HCT116 (cell line): ENCODE results near the gene RFTN2. TPM values are rescaled to one million over a fixed set of nuclear protein-coding genes. Genes with fewer than 3 reads are reported as not detected.
"Not testable (repeated sequence)": the region's sequence is repeated elsewhere in the genome, so short reads cannot be mapped to it uniquely, and the experiment has no call there.

Experiments
- ATAC-seq: fragments of 200-7000 bp; cut with Tn5 transposase; 2 replicates; pipeline ENCODE4 v1.9.1; 2020; ENCODE audit warnings: mild to moderate bottlenecking, moderate library complexity
- BruUV-seq: library from RNA; stranded (reverse); fragments of 400-500 nt; replicated peaks from 2 replicates; lab custom pipeline; 2021; lab: Mats Ljungman, UMichigan
- CTCF ChIA-PET: fragments of 300-600 bp; sonication (Branson Sonifier 250); formaldehyde crosslinking; loops from one replicate; lab custom pipeline; 2021; ENCODE audit warnings: antibody characterized with exemption; lab: Charles Lee
- POLR2A ChIA-PET: fragments of 300-600, 350-600 bp; sonication (Branson Sonifier 250); formaldehyde crosslinking; loops from one replicate; lab custom pipeline; 2021; ENCODE audit warnings: antibody characterized with exemption; lab: Charles Lee
- RAD21 ChIA-PET, 2 experiments: fragments of 300-600 bp; sonication (Branson Sonifier 250); formaldehyde crosslinking; loops; one replicate each; lab custom pipeline; 2023; ENCODE audit warnings: low total read pairs in 2 of 2; ENCODE audit not compliant: uncharacterized antibody in 2 of 2, unreplicated experiment in 2 of 2, low non-redundant PET in 1 of 2; lab: Charles Lee
- DNase-seq: peaks from one replicate; pipeline ENCODE4 v3.0.0-alpha.2; 2010; ENCODE audit warnings: low read depth, low spot score
- H2AFZ ChIP-seq: fragments of 200-600 bp; shearing (Covaris generic), sonication (generic); 2 replicates; pipeline ENCODE4 v1.6.1; 2017; ENCODE audit warnings: low read depth, mixed run types, mixed read lengths, antibody characterized with exemption, low read length; ENCODE audit not compliant: poor library complexity, severe bottlenecking
- H3K27ac ChIP-seq: 2 replicates; pipeline ENCODE4 v1.5.1; 2012; ENCODE audit warnings: low read depth, low read length
- H3K27me3 ChIP-seq: fragments of 200-600 bp; sonication (generic); 2 replicates; pipeline ENCODE4 v1.6.1; 2016; ENCODE audit warnings: mixed run types, low read length, mixed read lengths; ENCODE audit not compliant: insufficient read depth
- H3K36me3 ChIP-seq, 2 experiments: fragments of 200-500 bp in 1 of 2; fragments of 200-600 bp in 1 of 2; sonication (Bioruptor generic) in 1 of 2; sonication (generic) in 1 of 2; 2 replicates each; pipeline versions ENCODE4 v1.5.1 to v1.6.1; 2014 to 2016; ENCODE audit warnings: low read length in 2 of 2, inconsistent platforms in 1 of 2, mixed read lengths in 1 of 2, mixed run types in 1 of 2; ENCODE audit not compliant: insufficient read depth in 2 of 2, control insufficient read depth in 1 of 2
- H3K4me1 ChIP-seq, 2 experiments: fragments of 200-600 bp in 1 of 2; sonication (generic) in 1 of 2; 2 replicates each; pipeline versions ENCODE4 v1.5.1 to v1.6.1; 2012 to 2017; ENCODE audit warnings: low read length in 2 of 2, inconsistent platforms in 1 of 2, mild to moderate bottlenecking in 1 of 2, mixed read lengths in 1 of 2, mixed run types in 1 of 2, moderate library complexity in 1 of 2; ENCODE audit not compliant: insufficient read depth in 2 of 2, control insufficient read depth in 1 of 2
- H3K4me2 ChIP-seq: fragments of 200-600 bp; sonication (generic); 2 replicates; pipeline ENCODE4 v1.6.1; 2017; ENCODE audit warnings: mixed run types, low read length, mixed read lengths
- H3K4me3 ChIP-seq, 2 experiments: fragments of 200-600 bp in 1 of 2; sonication (generic) in 1 of 2; replicated peaks in 1 of 2; 2 replicates each; pipeline ENCODE4 v1.5.1; 2011 to 2016; ENCODE audit warnings: low read length in 2 of 2, control low read depth in 1 of 2, low read depth in 1 of 2, mild to moderate bottlenecking in 1 of 2, mixed read lengths in 1 of 2, mixed run types in 1 of 2
- H3K79me2 ChIP-seq: fragments of 200-600 bp; sonication (generic); 2 replicates; pipeline ENCODE4 v1.6.1; 2017; ENCODE audit warnings: mild to moderate bottlenecking, mixed run types, low read length, moderate library complexity, mixed read lengths; ENCODE audit not compliant: insufficient read depth
- H3K9ac ChIP-seq: fragments of 200-600 bp; sonication (generic); 2 replicates; pipeline ENCODE4 v1.6.1; 2016; ENCODE audit warnings: low read length, mixed read lengths
- H3K9me2 ChIP-seq: fragments of 200-600 bp; sonication (generic), shearing (Covaris generic); 2 replicates; pipeline ENCODE4 v1.6.1; 2017; ENCODE audit warnings: mixed run types, mild to moderate bottlenecking, moderate library complexity; ENCODE audit not compliant: insufficient read depth
- H3K9me3 ChIP-seq, 2 experiments: fragments of 200-500 bp in 1 of 2; fragments of 200-600 bp in 1 of 2; sonication (Bioruptor generic) in 1 of 2; sonication (generic) in 1 of 2; 2 replicates each; pipeline ENCODE4 v1.6.1; 2014 to 2017; ENCODE audit warnings: low read length in 2 of 2, mixed read lengths in 2 of 2, inconsistent platforms in 1 of 2, low read depth in 1 of 2, mild to moderate bottlenecking in 1 of 2, mixed run types in 1 of 2, moderate library complexity in 1 of 2; ENCODE audit not compliant: control insufficient read depth in 1 of 2, insufficient read depth in 1 of 2
- H4K20me1 ChIP-seq: fragments of 200-600 bp; sonication (generic), shearing (Covaris generic); 2 replicates; pipeline ENCODE4 v1.6.1; 2017; ENCODE audit warnings: mixed run types, mild to moderate bottlenecking, moderate library complexity; ENCODE audit not compliant: insufficient read depth
- CTCF ChIP-seq, 3 experiments: fragments of 200-600 bp in 1 of 3; sonication (generic) in 1 of 3; IDR thresholded peaks in 2 of 3; conservative IDR thresholded peaks in 1 of 3; 2 replicates each; pipeline ENCODE4 v1.5.1; 2012 to 2017; ENCODE audit warnings: low read depth in 2 of 3, low read length in 2 of 3, antibody characterized with exemption in 1 of 3, borderline replicate concordance in 1 of 3, control low read depth in 1 of 3, mild to moderate bottlenecking in 1 of 3, mixed read lengths in 1 of 3, mixed run types in 1 of 3, moderate library complexity in 1 of 3; ENCODE audit not compliant: insufficient read depth in 1 of 3
- EGR1 ChIP-seq: IDR thresholded peaks from 2 replicates; pipeline ENCODE4 v1.6.1; 2012; ENCODE audit warnings: low read depth
- FOSL1 ChIP-seq: IDR thresholded peaks from 2 replicates; pipeline ENCODE4 v1.6.1; 2012; ENCODE audit warnings: low read depth
- MAX ChIP-seq: IDR thresholded peaks from 2 replicates; pipeline ENCODE4 v1.6.1; 2012
- POLR2AphosphoS5 ChIP-seq: IDR thresholded peaks from 2 replicates; pipeline ENCODE4 v1.6.1; 2011; ENCODE audit warnings: mild to moderate bottlenecking, low read depth, low read length, moderate library complexity
- SRF ChIP-seq: IDR thresholded peaks from 2 replicates; pipeline ENCODE4 v1.6.1; 2012; ENCODE audit warnings: low read depth
- TCF7L2 ChIP-seq: IDR thresholded peaks from 2 replicates; pipeline ENCODE4 v1.7.0; 2011; ENCODE audit warnings: borderline replicate concordance, inconsistent platforms; ENCODE audit not compliant: insufficient read depth, insufficient read length; ENCODE audit errors: extremely low read depth
- intact Hi-C: fragments of 100-400 bp; cut with micrococcal nuclease; formaldehyde crosslinking; loops from 2 replicates; pipeline ENCODE4 v1.10.0; 2022
- total RNA-seq: library from RNA; stranded (reverse); gene quantifications from one replicate; pipeline ENCODE4 v1.2.1, GENCODE V29; 2021; ENCODE audit not compliant: unreplicated experiment

Gene RFTN2
- total RNA-seq, 1 experiment from 2014 or later = not detected

GRCh38 chr2:197709140-197709539 lies 33.8 kb upstream of the RFTN2 start:
- H3K36me3 ChIP-seq = peaks cover 0 to 12% of the 10 kb centered on the region in 2 experiments; a peak in 1 of 4 replicates
- BruUV-seq, CTCF ChIA-PET, H2AFZ ChIP-seq, H3K9ac ChIP-seq, H3K9me3 ChIP-seq, POLR2A ChIA-PET, DNase-seq, H3K9me2 ChIP-seq, H3K4me3 ChIP-seq, H3K27me3 ChIP-seq, H3K4me2 ChIP-seq, RAD21 ChIA-PET, ATAC-seq, H3K27ac ChIP-seq: not testable (repeated sequence)
- H3K4me1 ChIP-seq = peaks cover 11 to 19% of the 10 kb centered on the region in 2 experiments; a peak in 3 of 4 replicates
- H3K79me2 ChIP-seq = peaks cover 63% of the 10 kb centered on the region
- intact Hi-C loops = loop anchor here (10.0 kb wide), 2 partner anchors 204 to 586 kb away; partner anchors contain the start of gene HSPE1
- peaks cover 14% of the 10 kb centered on the region; the same call in 1 of the 2 replicates for H4K20me1 ChIP-seq

GRCh38 chr2:197708331-197708730 lies 32.9 kb upstream of the RFTN2 start:
- DNase-seq (no peak), ATAC-seq (no peak)
- Histone ChIP-seq H3K4me3 (no peak overlapping the region), H3K9me2 (no peaks in the 10 kb centered on the region), H3K4me1 (peaks cover 11 to 19% of the 10 kb centered on the region in 2 experiments; a peak in 3 of 4 replicates), H3K27ac (no peak overlapping the region), H2AFZ (no peak overlapping the region), H3K79me2 (peaks cover 63% of the 10 kb centered on the region), H3K36me3 (peaks cover 0 to 12% of the 10 kb centered on the region in 2 experiments; a peak in 1 of 4 replicates), H3K4me2 (no peak overlapping the region), H4K20me1 (peaks cover 14% of the 10 kb centered on the region; the same call in 1 of the 2 replicates), H3K27me3 (no peaks in the 10 kb centered on the region), H3K9me3 (no peaks in the 10 kb centered on the region), H3K9ac (no peak overlapping the region)
- TF ChIP-seq FOSL1 = no peak
- TF ChIP-seq TCF7L2 = no peak
- no peak for TF ChIP-seq CTCF (IDR thresholded peaks at IDR 0.05 in 2 of 3, conservative IDR thresholded peaks at IDR 0.05 in 1 of 3; ENCODE audit: borderline replicate concordance in 1 of 3, insufficient read depth in 1 of 3, low read depth in 2 of 3, low read length in 2 of 3)
- no peak for TF ChIP-seq MAX
- TF ChIP-seq SRF = no peak
- no peak for TF ChIP-seq POLR2AphosphoS5
- TF ChIP-seq EGR1 = no peak
- intact Hi-C loops = loop anchor here (10.0 kb wide), 2 partner anchors 204 to 586 kb away; partner anchors contain the start of gene HSPE1
- ChIA-PET RAD21 (no interaction called here), CTCF (no interaction called here), POLR2A (no interaction called here)
- no TSS peak for BruUV-seq
